Measurements from ENCODE around the gene GNAT1.

GNAT1 gene

GRCh38 chr3:50229490-50229889 lies 38.1 kb downstream of the GNAT1 start:
- TF ChIP-seq, protein P1, sequence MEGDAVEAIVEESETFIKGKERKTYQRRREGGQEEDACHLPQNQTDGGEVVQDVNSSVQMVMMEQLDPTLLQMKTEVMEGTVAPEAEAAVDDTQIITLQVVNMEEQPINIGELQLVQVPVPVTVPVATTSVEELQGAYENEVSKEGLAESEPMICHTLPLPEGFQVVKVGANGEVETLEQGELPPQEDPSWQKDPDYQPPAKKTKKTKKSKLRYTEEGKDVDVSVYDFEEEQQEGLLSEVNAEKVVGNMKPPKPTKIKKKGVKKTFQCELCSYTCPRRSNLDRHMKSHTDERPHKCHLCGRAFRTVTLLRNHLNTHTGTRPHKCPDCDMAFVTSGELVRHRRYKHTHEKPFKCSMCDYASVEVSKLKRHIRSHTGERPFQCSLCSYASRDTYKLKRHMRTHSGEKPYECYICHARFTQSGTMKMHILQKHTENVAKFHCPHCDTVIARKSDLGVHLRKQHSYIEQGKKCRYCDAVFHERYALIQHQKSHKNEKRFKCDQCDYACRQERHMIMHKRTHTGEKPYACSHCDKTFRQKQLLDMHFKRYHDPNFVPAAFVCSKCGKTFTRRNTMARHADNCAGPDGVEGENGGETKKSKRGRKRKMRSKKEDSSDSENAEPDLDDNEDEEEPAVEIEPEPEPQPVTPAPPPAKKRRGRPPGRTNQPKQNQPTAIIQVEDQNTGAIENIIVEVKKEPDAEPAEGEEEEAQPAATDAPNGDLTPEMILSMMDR (IDR thresholded peaks at IDR 0.05; ENCODE audit: low read depth, low read length): no peak
- in situ Hi-C loops (cut with HindIII; ENCODE audit: low sequenced_read_pairs): no loop called here
- DNase-seq (ENCODE audit: low read depth, low spot score): no peak
- no peak overlapping the region for H3K4me3 ChIP-seq (ENCODE audit: low read depth, low read length)

- H3K4me3 ChIP-seq (ENCODE audit: low read depth, low read length): no peak overlapping the region
- in situ Hi-C loops (cut with HindIII; ENCODE audit: low sequenced_read_pairs): no loop called here
- TF ChIP-seq, protein P1 (IDR thresholded peaks at IDR 0.05; ENCODE audit: low read depth, low read length): no peak
- DNase-seq (ENCODE audit: low read depth, low spot score): no peak
These were observed 38.8 kb downstream of the GNAT1 start for GRCh38 chr3:50230104-50230793.

- H3K4me3 ChIP-seq (ENCODE audit: low read depth, low read length): no peak overlapping the region
- in situ Hi-C loops (cut with HindIII; ENCODE audit: low sequenced_read_pairs): no loop called here
These were observed 39.4 kb downstream of the GNAT1 start for GRCh38 chr3:50230794-50231125.

GRCh38 chr3:50231581-50231980 lies 40.2 kb downstream of the GNAT1 start:
- no peak overlapping the region for H3K4me3 ChIP-seq (ENCODE audit: low read depth, low read length)
- TF ChIP-seq, protein P1 (IDR thresholded peaks at IDR 0.05; ENCODE audit: low read depth, low read length): no peak
- no peak for DNase-seq (ENCODE audit: low read depth, low spot score)
- in situ Hi-C loops (cut with HindIII; ENCODE audit: low sequenced_read_pairs): no loop called here

More at GRCh38 chr3:50230794-50231125, 39.4 kb downstream of the GNAT1 start:
- TF ChIP-seq, protein P1 (IDR thresholded peaks at IDR 0.05; ENCODE audit: low read depth, low read length): no peak
- DNase-seq (ENCODE audit: low read depth, low spot score): no peak

- no peak overlapping the region for H3K4me3 ChIP-seq (ENCODE audit: low read depth, low read length)
- no peak for DNase-seq (ENCODE audit: low read depth, low spot score)
- TF ChIP-seq, protein P1 (IDR thresholded peaks at IDR 0.05; ENCODE audit: low read depth, low read length): no peak
- in situ Hi-C loops (cut with HindIII; ENCODE audit: low sequenced_read_pairs): no loop called here
These were observed 40.9 kb downstream of the GNAT1 start for GRCh38 chr3:50232303-50232702.

- no peak overlapping the region for H3K4me3 ChIP-seq (ENCODE audit: low read depth, low read length)
- no peak for DNase-seq (ENCODE audit: low read depth, low spot score)
- in situ Hi-C loops (cut with HindIII; ENCODE audit: low sequenced_read_pairs): no loop called here
- TF ChIP-seq, protein P1 (IDR thresholded peaks at IDR 0.05; ENCODE audit: low read depth, low read length): no peak
These were observed 41.8 kb downstream of the GNAT1 start for GRCh38 chr3:50233176-50233575.

Measured in astrocyte of the spinal cord (primary cell).